T1000 (cell line): ENCODE measurements around the gene SNX33.

Experiments
- DNase-seq: peaks from one replicate; lab custom pipeline; 2025; ENCODE audit warnings: mixed read lengths; lab: John Stamatoyannopoulos, UW

The SNX33 gene

GRCh38 chr15:75641179-75641503 is 6.6 kb upstream of the SNX33 start:
- DNase-seq = no peak

GRCh38 chr15:75641603-75642002 is 6.1 kb upstream of the SNX33 start:
- no peak for DNase-seq

GRCh38 chr15:75644376-75644775 is 3.3 kb upstream of the SNX33 start:
- DNase-seq = no peak

GRCh38 chr15:75646112-75646943 is 1.4 kb upstream of the SNX33 start:
- no peak for DNase-seq

- no peak for DNase-seq
Observed at GRCh38 chr15:75646944-75647364, 758 bp upstream of the SNX33 start.

GRCh38 chr15:75648156-75649000 is 666 bp downstream of the SNX33 start:
- DNase-seq = no peak

- DNase-seq = no peak
Observed at GRCh38 chr15:75649045-75649761, 1.5 kb downstream of the SNX33 start.

GRCh38 chr15:75649848-75650247 is 2.1 kb downstream of the SNX33 start:
- no peak for DNase-seq

GRCh38 chr15:75650908-75651809 is 3.4 kb downstream of the SNX33 start:
- no peak for DNase-seq

- DNase-seq = no peak
Observed at GRCh38 chr15:75651810-75652543, 4.3 kb downstream of the SNX33 start.

GRCh38 chr15:75653347-75653913 is 5.7 kb downstream of the SNX33 start:
- no peak for DNase-seq

GRCh38 chr15:75654201-75654907 is 6.6 kb downstream of the SNX33 start:
- DNase-seq = no peak

GRCh38 chr15:75655931-75656330 is 8.2 kb downstream of the SNX33 start:
- DNase-seq = no peak

- no peak for DNase-seq
Observed at GRCh38 chr15:75656331-75656730, 8.6 kb downstream of the SNX33 start.

- no peak for DNase-seq
Observed at GRCh38 chr15:75656813-75657212, 9.1 kb downstream of the SNX33 start.

GRCh38 chr15:75659141-75659771 is 11.5 kb downstream of the SNX33 start:
- DNase-seq = no peak

- no peak for DNase-seq
Observed at GRCh38 chr15:75659928-75660645, 12.4 kb downstream of the SNX33 start.

GRCh38 chr15:75661100-75661755 is 13.5 kb downstream of the SNX33 start:
- DNase-seq = peak; percentile 67
